GM19328 (cell line): ENCODE data around the gene FOXE1.

ENCODE experiments used
- ATAC-seq: cut with Tn5 transposase; IDR thresholded peaks from one replicate; pipeline ENCODE4 v1.9.1; 2021; ENCODE audit warnings: mild to moderate bottlenecking, moderate library complexity; ENCODE audit not compliant: unreplicated experiment

The FOXE1 gene

GRCh38 chr9:97848215-97848479 lies 4.9 kb upstream of the FOXE1 start:
- no peak for ATAC-seq

DNA sequence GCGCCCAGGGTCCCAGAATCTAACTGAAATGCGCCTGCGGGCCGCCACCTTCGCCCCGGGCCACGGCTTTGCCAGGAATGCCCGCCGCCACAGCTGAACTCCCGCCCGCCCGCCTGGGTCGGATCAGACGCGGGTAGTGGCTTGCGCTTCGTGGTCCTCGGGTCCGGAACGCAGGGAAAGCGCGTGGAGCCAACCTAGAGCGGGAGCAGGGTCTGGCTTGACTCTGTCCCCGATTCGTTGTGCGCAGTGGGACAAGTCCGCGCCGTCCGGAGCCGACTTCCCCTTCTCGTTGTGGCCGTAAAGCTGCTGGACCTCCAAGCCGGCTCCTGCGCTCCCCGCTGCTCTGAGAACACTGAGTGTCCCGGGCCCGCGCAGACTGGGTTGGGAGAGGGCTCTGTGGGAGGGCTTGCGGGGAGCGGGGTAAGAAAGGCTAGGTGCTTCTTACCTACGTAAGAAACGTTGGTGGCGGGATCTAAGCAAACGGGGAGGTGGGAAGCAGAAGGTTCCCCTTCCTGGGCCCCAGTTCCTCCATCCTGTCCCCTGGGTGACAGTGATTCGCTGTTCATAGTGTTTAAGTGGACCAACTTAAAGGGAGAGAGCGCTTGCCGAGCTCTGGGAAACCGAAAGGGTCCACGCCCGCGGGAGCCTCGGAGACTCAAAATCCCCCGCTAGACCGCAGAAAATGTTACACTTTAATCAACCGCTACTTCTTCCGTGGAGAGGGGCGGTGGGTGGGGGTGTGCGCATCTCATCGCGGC lies 4.4 kb upstream of the FOXE1 start:
- no peak for ATAC-seq

GRCh38 chr9:97849980-97850379 lies 3.0 kb upstream of the FOXE1 start:
- ATAC-seq: no peak

- ATAC-seq: no peak
Observed at GRCh38 chr9:97850746-97851445, 2.1 kb upstream of the FOXE1 start.

GRCh38 chr9:97851446-97851883 lies 1.6 kb upstream of the FOXE1 start:
- ATAC-seq: no peak

- ATAC-seq: no peak
Observed at GRCh38 chr9:97852001-97852398, 1.0 kb upstream of the FOXE1 start.

- no peak for ATAC-seq
Observed at GRCh38 chr9:97852399-97853055, 499 bp upstream of the FOXE1 start.

- ATAC-seq: no peak
Observed at GRCh38 chr9:97853844-97854695, 1.0 kb downstream of the FOXE1 start.

- ATAC-seq: no peak
Observed at GRCh38 chr9:97854696-97855485, 1.9 kb downstream of the FOXE1 start.

GRCh38 chr9:97855486-97855875 lies 2.5 kb downstream of the FOXE1 start:
- ATAC-seq: no peak

DNA sequence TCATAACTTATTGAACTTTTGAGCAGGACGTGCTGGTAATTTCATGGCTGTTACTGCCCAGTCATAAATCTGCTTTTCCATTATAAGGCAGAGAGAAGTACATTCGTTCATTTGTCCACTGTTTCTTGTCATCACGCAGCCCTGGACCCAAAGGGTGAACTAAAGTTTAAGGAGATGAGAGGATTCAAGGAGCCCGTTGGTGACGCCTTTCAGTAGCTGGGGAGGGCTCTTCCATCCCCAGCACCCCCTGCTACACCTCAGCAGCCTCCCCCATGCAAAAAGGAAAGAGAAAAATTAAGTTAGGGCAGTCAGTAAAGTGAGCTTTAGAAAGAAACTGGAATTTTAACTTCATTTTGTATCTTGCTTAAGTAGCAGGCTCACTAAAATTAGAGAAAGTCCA lies 2.9 kb downstream of the FOXE1 start:
- ATAC-seq: no peak

DNA sequence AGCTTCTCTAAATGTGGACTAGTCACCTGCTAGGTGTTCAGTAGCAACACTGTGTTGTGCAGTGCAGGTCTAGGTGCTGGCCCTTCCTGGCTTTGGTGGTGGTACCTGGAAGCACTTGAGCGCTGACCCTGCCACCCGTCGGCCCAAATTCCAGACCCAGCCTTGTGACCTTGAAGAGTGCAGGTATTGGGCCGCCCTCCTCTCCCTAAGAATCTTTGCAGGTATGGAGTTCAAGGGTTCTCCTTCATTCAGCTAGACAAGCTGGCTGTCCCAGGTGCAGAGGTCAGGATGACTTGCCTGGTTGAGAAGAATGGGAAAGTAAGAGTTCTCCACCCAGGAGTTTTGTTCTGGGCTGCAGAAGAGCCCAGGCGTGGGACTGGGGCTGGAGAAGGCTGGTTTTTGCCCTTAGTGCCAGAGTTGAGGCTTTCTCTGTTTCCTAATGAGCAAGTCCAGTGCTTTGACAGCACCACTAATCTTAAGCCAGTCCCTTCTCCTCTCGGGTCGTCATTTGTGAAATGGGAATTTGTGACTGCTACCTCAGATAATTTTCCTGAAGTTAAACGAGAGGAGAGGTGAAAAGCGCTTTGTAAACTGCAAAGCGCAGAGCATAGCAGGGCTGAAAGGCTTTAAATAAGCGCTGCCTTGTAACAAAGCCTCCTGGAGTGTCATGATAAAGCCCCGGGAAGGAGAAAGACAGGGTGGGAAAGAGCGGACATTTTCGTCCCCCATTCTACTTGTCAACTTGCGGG lies 4.0 kb downstream of the FOXE1 start:
- no peak for ATAC-seq

- no peak for ATAC-seq
Observed at GRCh38 chr9:97857606-97858392, 4.8 kb downstream of the FOXE1 start.

DNA sequence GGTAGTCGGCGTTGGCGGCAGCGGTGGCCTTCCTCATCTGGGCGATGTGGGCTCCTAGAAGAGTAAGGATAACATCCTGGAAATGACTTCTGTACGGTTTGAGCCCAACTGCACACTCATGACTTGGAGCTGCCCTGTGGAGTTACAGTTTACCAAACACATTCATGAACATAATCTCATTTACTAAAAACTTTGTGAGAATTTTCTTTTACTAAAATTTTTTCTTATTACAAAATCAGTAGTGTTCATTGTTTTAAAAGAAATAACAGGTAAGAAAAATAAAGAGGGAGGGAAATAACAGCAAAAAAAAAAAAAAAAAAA lies 5.3 kb downstream of the FOXE1 start:
- ATAC-seq: no peak

- no peak for ATAC-seq
Observed at GRCh38 chr9:97858826-97859225, 5.8 kb downstream of the FOXE1 start.

GRCh38 chr9:97859346-97859745 lies 6.3 kb downstream of the FOXE1 start:
- ATAC-seq: no peak

DNA sequence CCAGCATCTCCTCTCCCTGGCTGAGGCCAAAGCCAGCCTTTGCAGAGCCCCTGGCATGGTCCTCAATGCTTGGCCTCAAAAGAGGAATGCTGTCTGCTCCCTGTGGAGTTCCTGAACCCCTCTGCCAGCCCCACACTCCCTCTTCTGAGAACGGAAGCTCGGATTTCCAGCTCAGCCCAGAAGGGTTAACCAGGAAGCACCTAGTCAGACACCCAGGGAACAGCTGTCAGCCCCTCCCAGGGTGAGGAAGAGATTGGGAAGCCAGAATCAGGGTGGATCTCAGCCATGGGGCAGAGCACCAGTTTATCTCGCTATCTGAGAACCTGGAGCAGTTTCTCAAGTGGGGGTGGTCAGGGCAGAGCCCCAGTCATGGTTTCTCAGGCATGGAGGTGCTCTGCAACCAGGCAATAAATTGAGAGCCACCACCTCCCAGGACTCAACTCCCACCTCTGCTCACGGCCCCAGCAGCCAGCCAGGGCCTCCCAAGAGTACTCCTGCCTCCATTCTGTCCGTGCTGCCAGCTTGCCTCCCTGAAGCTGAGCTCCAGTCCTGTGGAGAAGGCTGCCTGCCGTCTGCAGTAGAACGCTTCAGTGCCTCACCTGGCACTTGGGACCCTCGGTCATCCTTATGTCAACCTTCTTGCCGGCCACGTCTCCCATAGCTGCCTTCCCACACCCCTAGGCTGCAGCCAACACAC lies 7.6 kb downstream of the FOXE1 start:
- no peak for ATAC-seq

- no peak for ATAC-seq
Observed at GRCh38 chr9:97861148-97861475, 8.1 kb downstream of the FOXE1 start.

DNA sequence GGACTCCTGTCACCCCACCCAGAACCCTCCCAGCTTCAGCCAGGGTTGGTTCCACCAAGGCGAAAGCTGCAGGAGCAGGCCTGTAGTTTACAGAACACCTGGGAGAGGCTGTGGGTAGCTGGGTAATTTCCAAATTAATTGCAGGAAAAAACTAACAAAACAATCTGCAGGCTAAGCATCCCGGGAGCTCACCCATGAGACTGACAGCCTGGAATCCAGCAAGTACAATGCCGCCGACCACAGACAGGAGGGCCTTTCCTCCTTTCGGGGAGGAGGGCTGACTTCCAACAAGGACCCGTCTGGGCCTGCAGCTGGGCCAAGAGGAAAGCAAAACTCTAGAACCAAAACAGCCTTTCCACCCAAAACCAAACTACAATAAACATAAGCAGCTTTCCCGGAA lies 10.3 kb downstream of the FOXE1 start:
- ATAC-seq: no peak
